Small intestine (tissue), 16 donors: ENCODE data around the gene ZBTB8A. TPM values are rescaled to one million over a fixed set of nuclear protein-coding genes. Genes with fewer than 3 reads are reported as not detected.

Experiments used
- DNase-seq, 2 donors: peaks; one replicate each; pipeline versions ENCODE4 v3.0.0 to v3.0.0-alpha.2; 2013
- FAIRE-seq: peaks from 2 replicates; lab custom pipeline; 2012; peaks lifted over from hg19 to GRCh38; lab: Jason Lieb, UNC
- H3K27ac ChIP-seq, 3 donors: one replicate each; pipeline ENCODE4 v1.5.1; 2013; ENCODE audit warnings: low read length in 2 of 3, mild to moderate bottlenecking in 2 of 3, control low read depth in 1 of 3, inconsistent platforms in 1 of 3, low read depth in 1 of 3, moderate library complexity in 1 of 3
- H3K27me3 ChIP-seq, 3 donors: one replicate each; pipeline ENCODE4 v1.6.1; 2013; ENCODE audit warnings: low read length in 3 of 3, inconsistent platforms in 1 of 3; ENCODE audit not compliant: control insufficient read depth in 3 of 3, insufficient read depth in 3 of 3
- H3K36me3 ChIP-seq, 3 donors: one replicate each; pipeline ENCODE4 v1.6.1; 2013; ENCODE audit warnings: low read length in 3 of 3, inconsistent platforms in 1 of 3, low read depth in 1 of 3, mild to moderate bottlenecking in 1 of 3, moderate library complexity in 1 of 3; ENCODE audit not compliant: control insufficient read depth in 3 of 3, insufficient read depth in 2 of 3
- H3K4me1 ChIP-seq, 3 donors: one replicate each; pipeline ENCODE4 v1.6.1; 2013; ENCODE audit warnings: low read length in 2 of 3, inconsistent platforms in 1 of 3, low read depth in 1 of 3, mild to moderate bottlenecking in 1 of 3, moderate library complexity in 1 of 3; ENCODE audit not compliant: control insufficient read depth in 3 of 3, insufficient read depth in 2 of 3
- H3K4me3 ChIP-seq, 3 donors: one replicate each; pipeline ENCODE4 v1.5.1; 2013; ENCODE audit warnings: low read length in 3 of 3, control low read depth in 1 of 3, inconsistent platforms in 1 of 3, low read depth in 1 of 3, mild to moderate bottlenecking in 1 of 3, moderate library complexity in 1 of 3
- H3K9me3 ChIP-seq, 2 donors: one replicate each; pipeline ENCODE4 v1.6.1; 2013; ENCODE audit warnings: low read depth in 1 of 2, low read length in 1 of 2; ENCODE audit not compliant: control insufficient read depth in 2 of 2, insufficient read depth in 1 of 2
- WGBS, 3 donors: extraction: QIAGEN DNeasy Blood & Tissue Kit; methylation state at CpG; one replicate each; pipeline ENCODE4 v1.1.7; 2013; 5-methylcytosine and 5-hydroxymethylcytosine counted together
- long read RNA-seq, 10 donors: transcript quantifications; one replicate each; lab custom pipeline, GENCODE V29; 2026
- polyA plus RNA-seq, 4 donors: library from polyadenylated mRNA; stranded (reverse) in 3 of 4; unstranded in 1 of 4; fragments of 200-250 nt in 3 of 4; fragments of 120-200 nt in 1 of 4; gene quantifications; one replicate each; pipeline versions ENCODE4 v1.2.1 to v1.2.3, GENCODE V29; 2013
- donor health status: healthy with polysubstance abuse.
- donor health status: control.
- donor health status: control.
- donor health status: Bipolar disorder and iron deficiency.
- donor health status: healthy.

ZBTB8A gene
- polyA plus RNA-seq: 1 to 10 TPM in 3 of 4 donors, under 1 TPM in 1; 0.89 to 7.0 (median 2.2) TPM
- long read RNA-seq, donor 1: 0 reads
- long read RNA-seq, donor 2, full-length matches to known transcripts: 1 of 1 reads
- long read RNA-seq, donor 2, partial matches to known transcripts: 0 of 1 reads
- long read RNA-seq, donor 2, other reads (novel, unspliced or antisense): 0 of 1 reads
- long read RNA-seq, donor 3: 0 reads
- long read RNA-seq, donor 4: 0 reads
- long read RNA-seq, donor 5, full-length matches to known transcripts: 1 of 1 reads
- long read RNA-seq, donor 5, partial matches to known transcripts: 0 of 1 reads
- long read RNA-seq, donor 5, other reads (novel, unspliced or antisense): 0 of 1 reads
- long read RNA-seq, donor 6: 0 reads
- long read RNA-seq, donor 7: 0 reads
- long read RNA-seq, donor 8: 0 reads
- long read RNA-seq, donor 9: 0 reads
- long read RNA-seq, donor 10, full-length matches to known transcripts: 4 of 4 reads
- long read RNA-seq, donor 10, partial matches to known transcripts: 0 of 4 reads
- long read RNA-seq, donor 10, other reads (novel, unspliced or antisense): 0 of 4 reads

- peaks cover 0 to 5% (median 4%) of the 10 kb centered on the region in 3 donors for H3K4me1 ChIP-seq
- H3K27me3 ChIP-seq: no peaks in the 10 kb centered on the region
- H3K36me3 ChIP-seq: peaks cover 0 to 2% (median 0%) of the 10 kb centered on the region in 3 donors
- H3K27ac ChIP-seq: peak within 1 kb of the TSS; percentile 50 to 78 (median 71)
- FAIRE-seq (no peak), DNase-seq (peak; percentile 62 to 83)
- peak within 1 kb of the TSS; percentile 45 to 68 (median 66) for H3K4me3 ChIP-seq
- H3K9me3 ChIP-seq: no peaks in the 10 kb centered on the region
- WGBS, 3 donors: 1% methylated on average over 33 of the region's 33 CpGs
Observed at GRCh38 chr1:32538887-32539583, at the start of gene ZBTB8A. Gene ZBTB8A, plus strand, starts transcription at chr1:32539427. Its CDS starts 53,505 bp downstream, at chr1:32592932.

GRCh38 chr1:32489774-32490454 lies 49.3 kb upstream of the ZBTB8A start:
- FAIRE-seq: no peak
- H3K4me3 ChIP-seq: no peak overlapping the region
- no peak overlapping the region for H3K27ac ChIP-seq
- no peaks in the 10 kb centered on the region for H3K9me3 ChIP-seq
- H3K27me3 ChIP-seq: no peaks in the 10 kb centered on the region
- H3K36me3 ChIP-seq: no peaks in the 10 kb centered on the region
- WGBS, 3 donors: 81 to 85% (median 85%) methylated on average over 3 of the region's 3 CpGs
- no peak for DNase-seq
- H3K4me1 ChIP-seq: no peaks in the 10 kb centered on the region

GRCh38 chr1:32491386-32491785 lies 47.8 kb upstream of the ZBTB8A start:
- DNase-seq: no peak
- Histone ChIP-seq H3K9me3 (no peaks in the 10 kb centered on the region), H3K4me3 (no peak overlapping the region), H3K27ac (no peak overlapping the region), H3K4me1 (no peaks in the 10 kb centered on the region), H3K36me3 (no peaks in the 10 kb centered on the region), H3K27me3 (no peaks in the 10 kb centered on the region)
- WGBS, 3 donors: 86 to 93% (median 93%) methylated on average over 2 of the region's 2 CpGs
- no peak for FAIRE-seq

- Histone ChIP-seq H3K36me3 (no peaks in the 10 kb centered on the region), H3K27me3 (no peaks in the 10 kb centered on the region), H3K4me3 (no peak overlapping the region), H3K27ac (no peak overlapping the region), H3K9me3 (no peaks in the 10 kb centered on the region), H3K4me1 (no peaks in the 10 kb centered on the region)
- FAIRE-seq (no peak), DNase-seq (no peak)
- WGBS, 3 donors: 80 to 86% (median 80%) methylated on average over 1 of the region's 1 CpG
Observed at GRCh38 chr1:32494196-32494595, 45.0 kb upstream of the ZBTB8A start.

GRCh38 chr1:32494711-32495337 lies 44.4 kb upstream of the ZBTB8A start:
- FAIRE-seq: no peak
- 66 to 82% (median 73%) methylated on average over 7 of the region's 7 CpGs for whole genome bisulfite sequencing, 3 donors

GRCh38 chr1:32496127-32496526 lies 43.1 kb upstream of the ZBTB8A start:
- no peaks in the 10 kb centered on the region for H3K9me3 ChIP-seq
- DNase-seq: no peak
- FAIRE-seq: no peak
- H3K4me1 ChIP-seq: peaks cover 0 to 3% (median 0%) of the 10 kb centered on the region in 3 donors
- no peaks in the 10 kb centered on the region for H3K27me3 ChIP-seq
- no peak overlapping the region for H3K4me3 ChIP-seq
- no peaks in the 10 kb centered on the region for H3K36me3 ChIP-seq
- WGBS, 3 donors: 48 to 63% (median 60%) methylated on average over 5 of the region's 5 CpGs
- no peak overlapping the region for H3K27ac ChIP-seq

More at GRCh38 chr1:32494711-32495337, 44.4 kb upstream of the ZBTB8A start:
- Histone ChIP-seq H3K27ac (no peak overlapping the region), H3K4me3 (no peak overlapping the region), H3K4me1 (no peaks in the 10 kb centered on the region), H3K9me3 (no peaks in the 10 kb centered on the region), H3K36me3 (no peaks in the 10 kb centered on the region), H3K27me3 (no peaks in the 10 kb centered on the region)
- no peak for DNase-seq

- WGBS, 3 donors: 87 to 92% (median 91%) methylated on average over 8 of the region's 8 CpGs
Observed at GRCh38 chr1:32498751-32499150, 40.5 kb upstream of the ZBTB8A start.

More at GRCh38 chr1:32498751-32499150, 40.5 kb upstream of the ZBTB8A start:
- no peak for DNase-seq
- no peak for FAIRE-seq
- Histone ChIP-seq H3K4me1 (peaks cover 0 to 4% (median 0%) of the 10 kb centered on the region in 3 donors), H3K9me3 (no peaks in the 10 kb centered on the region), H3K36me3 (no peaks in the 10 kb centered on the region), H3K27me3 (no peaks in the 10 kb centered on the region), H3K27ac (no peak overlapping the region), H3K4me3 (no peak overlapping the region)
